HepG2 (cell line): Measurements from ENCODE around the gene KRTAP12-4. TPM values are rescaled to one million over a fixed set of nuclear protein-coding genes. Genes with fewer than 3 reads are reported as not detected.

ENCODE experiments used
- ATAC-seq: fragments of 200-7000 bp; cut with Tn5 transposase; 3 replicates; pipeline ENCODE4 v1.9.1; 2020; ENCODE audit warnings: mild to moderate bottlenecking, moderate library complexity
- BruUV-seq: library from RNA; stranded (reverse); fragments of 400-500 nt; replicated peaks from 2 replicates; lab custom pipeline; 2021; lab: Mats Ljungman, UMichigan
- CTCF ChIA-PET: fragments of 300-600 bp; formaldehyde crosslinking; extraction: SDS; loops from one replicate; lab custom pipeline; 2021; ENCODE audit warnings: low total read pairs, inconsistent platforms, low intra/inter-chr PET ratio; lab: Yijun Ruan, JAX
- POLR2A ChIA-PET: fragments of 350-600 bp; sonication (Branson Sonifier 250); formaldehyde crosslinking; loops from one replicate; lab custom pipeline; 2020; ENCODE audit warnings: antibody characterized with exemption, inconsistent platforms; lab: Yijun Ruan, JAX
- DNase-seq: peaks from one replicate; pipeline ENCODE4 v3.0.0-alpha.2; 2015; ENCODE audit warnings: low spot score
- FAIRE-seq: peaks from 3 replicates; lab custom pipeline; 2011; peaks lifted over from hg19 to GRCh38; lab: Jason Lieb, UNC
- H2AFZ ChIP-seq: one replicate; pipeline ENCODE4 v1.6.1; 2011; ENCODE audit warnings: low read length, inconsistent platforms
- H3K27ac ChIP-seq: fragments of 300-600 bp; 3 replicates; pipeline ENCODE4 v1.8.0; 2011; ENCODE audit warnings: mixed run types, mild to moderate bottlenecking, mixed read lengths, low read length, inconsistent platforms; ENCODE audit not compliant: insufficient read depth; ENCODE audit errors: extremely low read length
- H3K27me3 ChIP-seq, 2 experiments: fragments of 200-600 bp in 1 of 2; 2 replicates in 1 of 2; 3 replicates in 1 of 2; pipeline versions ENCODE4 v1.6.0 to v1.8.0; 2011; ENCODE audit warnings: low read length in 2 of 2, mild to moderate bottlenecking in 2 of 2, moderate library complexity in 2 of 2, inconsistent platforms in 1 of 2; ENCODE audit not compliant: insufficient read depth in 2 of 2, control insufficient read depth in 1 of 2
- H3K36me3 ChIP-seq, 2 experiments: fragments of 200-600 bp in 1 of 2; replicated peaks in 1 of 2; 2 replicates in 1 of 2; 3 replicates in 1 of 2; pipeline versions ENCODE4 v1.5.1 to v1.8.0; 2011; ENCODE audit warnings: low read length in 2 of 2, inconsistent platforms in 1 of 2; ENCODE audit not compliant: insufficient read depth in 2 of 2, control insufficient read depth in 1 of 2
- H3K4me1 ChIP-seq: 2 replicates; pipeline ENCODE4 v1.5.1; 2012; ENCODE audit warnings: low read length, inconsistent platforms; ENCODE audit not compliant: insufficient read depth
- H3K4me2 ChIP-seq: 2 replicates; pipeline ENCODE4 v1.6.0; 2011; ENCODE audit warnings: low read depth, low read length, inconsistent platforms
- H3K4me3 ChIP-seq, 3 experiments: fragments of 200-600 bp in 1 of 3; sonication (generic), shearing (Covaris generic) in 1 of 3; replicated peaks in 1 of 3; 2 replicates each; pipeline ENCODE4 v1.5.1; 2011 to 2016; ENCODE audit warnings: low read length in 3 of 3, inconsistent platforms in 2 of 3, low read depth in 2 of 3, mild to moderate bottlenecking in 2 of 3, control low read depth in 1 of 3, mixed read lengths in 1 of 3; ENCODE audit not compliant: insufficient read depth in 1 of 3
- H3K79me2 ChIP-seq: one replicate; pipeline ENCODE4 v1.6.1; 2011; ENCODE audit warnings: low read length, inconsistent platforms; ENCODE audit not compliant: insufficient read depth
- H3K9ac ChIP-seq: 2 replicates; pipeline ENCODE4 v1.6.0; 2011; ENCODE audit warnings: mild to moderate bottlenecking, low read depth, low read length, inconsistent platforms; ENCODE audit not compliant: insufficient read depth
- H3K9me3 ChIP-seq: 2 replicates; pipeline ENCODE4 v1.5.1; 2012; ENCODE audit warnings: mild to moderate bottlenecking, low read length
- H4K20me1 ChIP-seq: 2 replicates; pipeline ENCODE4 v1.6.0; 2011; ENCODE audit warnings: inconsistent platforms, mild to moderate bottlenecking, low read length, moderate library complexity; ENCODE audit not compliant: insufficient read depth
- CEBPB ChIP-seq: IDR thresholded peaks from 2 replicates; pipeline ENCODE4 v1.6.1; 2011; ENCODE audit warnings: low read depth, low read length, improper control_type of control experiment, borderline replicate concordance
- CHD4 ChIP-seq: fragments of 200-600 bp; sonication (generic); IDR thresholded peaks from 2 replicates; pipeline ENCODE4 v1.7.0; 2017; ENCODE audit warnings: mild to moderate bottlenecking, low read length, borderline replicate concordance
- NFRKB ChIP-seq: fragments of 450-650 bp; IDR thresholded peaks from 2 replicates; pipeline ENCODE4 v1.6.1; 2017
- POLR2A ChIP-seq, 2 experiments: IDR thresholded peaks; 2 replicates each; pipeline ENCODE4 v1.6.1; 2011; ENCODE audit warnings: low read depth in 2 of 2, low read length in 2 of 2, mild to moderate bottlenecking in 1 of 2, moderate library complexity in 1 of 2; ENCODE audit not compliant: insufficient read depth in 1 of 2
- TAF15 ChIP-seq: fragments of 200-400 bp; formaldehyde crosslinking; IDR thresholded peaks from one replicate; pipeline ENCODE4 v1.6.1; 2018; ENCODE audit warnings: mild to moderate bottlenecking, low read depth, low read length; ENCODE audit not compliant: poor library complexity, severe bottlenecking
- ZBTB40 ChIP-seq, 2 experiments: fragments of 450-650 bp in 1 of 2; sonication (generic) in 1 of 2; formaldehyde crosslinking in 1 of 2; IDR thresholded peaks; 2 replicates each; pipeline versions ENCODE4 v1.6.1 to v1.8.0; 2016 to 2022; ENCODE audit warnings: antibody characterized with exemption in 1 of 2, mild to moderate bottlenecking in 1 of 2, missing genetic modification reagents in 1 of 2
- ZNF513 ChIP-seq: sonication (generic); formaldehyde crosslinking; conservative IDR thresholded peaks from 2 replicates; pipeline ENCODE4 v1.5.0; 2020; ENCODE audit warnings: missing genetic modification reagents
- ZNF605 ChIP-seq: sonication (generic); formaldehyde crosslinking; IDR thresholded peaks from 2 replicates; pipeline ENCODE4 v1.8.0; 2022; ENCODE audit warnings: mild to moderate bottlenecking, missing genetic modification reagents
- ZNF614 ChIP-seq: IDR thresholded peaks from 2 replicates; pipeline ENCODE4 v1.6.1; 2018; ENCODE audit warnings: missing biosample characterization, missing genetic modification reagents, inconsistent platforms, borderline replicate concordance
- ZNF672 ChIP-seq: sonication (generic); formaldehyde crosslinking; IDR thresholded peaks from 2 replicates; pipeline ENCODE4 v1.8.1; 2022; ENCODE audit warnings: missing genetic modification reagents
- ZNF709 ChIP-seq: sonication (generic); formaldehyde crosslinking; IDR thresholded peaks from 2 replicates; pipeline ENCODE4 v1.5.0; 2020; ENCODE audit warnings: mild to moderate bottlenecking, missing genetic modification reagents
- WGBS: methylation state at CpG from one replicate; pipeline ENCODE4 v1.1.6; 2017; ENCODE audit warnings: low lambda C conversion rate; 5-methylcytosine and 5-hydroxymethylcytosine counted together
- in situ Hi-C: cut with HindIII; loops from 2 replicates; pipeline ENCODE4 v1.10.0; 2017; ENCODE audit warnings: low pct_unique_long_range_greater_than_20kb; ENCODE audit not compliant: extremely low pct_ligation_motif_present
- intact Hi-C: fragments of 100-400 bp; cut with micrococcal nuclease; formaldehyde crosslinking; loops from one replicate; pipeline ENCODE4 v1.10.0; 2022; ENCODE audit not compliant: unreplicated experiment
- polyA plus RNA-seq, 8 experiments: library from polyadenylated mRNA; depleted of rRNA in 3 of 8; stranded (reverse) in 7 of 8; unstranded in 1 of 8; fragments of >200 nt; fragmentation: Illumina TruSeq in 4 of 8; extraction: Trizol in 4 of 8; gene quantifications; 2 replicates each; pipeline versions ENCODE4 v1.2.1 to v1.2.3, GENCODE V29; 2011 to 2016; ENCODE audit warnings: low read depth in 4 of 8, missing spikeins in 1 of 8, mixed read lengths in 1 of 8; ENCODE audit not compliant: insufficient read depth in 1 of 8
- total RNA-seq, 5 experiments: library from RNA; depleted of rRNA; stranded (reverse); fragments of >200 nt; fragmentation: Illumina TruSeq; extraction: Trizol; gene quantifications; 2 replicates each; pipeline ENCODE4 v1.2.3, GENCODE V29; 2016; ENCODE audit warnings: low read depth in 1 of 5

Gene KRTAP12-4
- total and polyA plus RNA-seq, 2 of the 13 experiments (the other 11 are each of a cell fraction or from before 2014, with no cell fraction given): not detected

- no peak for TF ChIP-seq ZNF672 (CRISPR knock-in tag)
- no peak for TF ChIP-seq ZNF614 (CRISPR knock-in tag)
- no peak for TF ChIP-seq NFRKB
- no peak for TF ChIP-seq ZNF513 (CRISPR knock-in tag)
- TF ChIP-seq POLR2A (IDR thresholded peaks at IDR 0.05; ENCODE audit: insufficient read depth in 1 of 2, low read depth in 2 of 2, low read length in 2 of 2): no peak
- TF ChIP-seq TAF15: no peak
- no peak for TF ChIP-seq ZNF605 (CRISPR knock-in tag)
- TF ChIP-seq ZNF709 (CRISPR knock-in tag): no peak
Measured at GRCh38 chr21:44694776-44695175, 40.3 kb upstream of the KRTAP12-4 start (continued).

- ATAC-seq: no peak
- ChIA-PET POLR2A (no interaction called here), CTCF (no interaction called here)
- Histone ChIP-seq H3K36me3 (no peaks in the 10 kb centered on the region), H3K4me3 (no peak overlapping the region), H3K79me2 (no peaks in the 10 kb centered on the region), H3K27me3 (peaks cover 0 to 3% of the 10 kb centered on the region in 2 experiments; a peak in 1 of 5 replicates), H3K27ac (no peak overlapping the region), H3K9ac (no peak overlapping the region), H3K9me3 (peaks cover 16% of the 10 kb centered on the region), H2AFZ (no peak overlapping the region), H4K20me1 (no peaks in the 10 kb centered on the region), H3K4me1 (peaks cover 30% of the 10 kb centered on the region), H3K4me2 (no peak overlapping the region)
- TF ChIP-seq CHD4: 0 out of 2 replicates have a peak, but pooled peaks have one; percentile 36
- peak; percentile 70 for TF ChIP-seq CEBPB
- TF ChIP-seq ZBTB40 (IDR thresholded peaks at IDR 0.05): no peak
- TF ChIP-seq ZBTB40 (CRISPR knock-in tag; IDR thresholded peaks at IDR 0.05): no peak
- FAIRE-seq: no peak
- BruUV-seq: no TSS peak
- no peak for DNase-seq
- 49% methylated on average over 2 of the region's 2 CpGs for WGBS
- intact Hi-C loops: loop anchor here (10.0 kb wide), 1 partner anchor 58 kb away; the partner anchor contains the start of gene KRTAP10-10
- in situ Hi-C loops: no loop called here
Measured at GRCh38 chr21:44692798-44693512, 38.5 kb upstream of the KRTAP12-4 start.
